GM12891 (cell line): Measurements from ENCODE around the gene TBC1D22A.

Source experiments
- PAX5 ChIP-seq: IDR thresholded peaks from 2 replicates; pipeline ENCODE4 v1.6.1; 2011; ENCODE audit warnings: low read length, moderate library complexity, mild to moderate bottlenecking; ENCODE audit not compliant: insufficient read depth, severe bottlenecking
- POLR2A ChIP-seq: IDR thresholded peaks from 2 replicates; pipeline ENCODE4 v1.6.1; 2011; ENCODE audit warnings: low read depth, low read length, control low read depth
- POLR2AphosphoS5 ChIP-seq: IDR thresholded peaks from 2 replicates; pipeline ENCODE4 v1.6.1; 2011; ENCODE audit warnings: low read depth, low read length, control low read depth
- POU2F2 ChIP-seq: IDR thresholded peaks from 2 replicates; pipeline ENCODE4 v1.6.1; 2011; ENCODE audit warnings: low read depth, mild to moderate bottlenecking, control low read depth, low read length, moderate library complexity
- TAF1 ChIP-seq: IDR thresholded peaks from 2 replicates; pipeline ENCODE4 v1.6.1; 2011; ENCODE audit warnings: low read depth, low read length, control low read depth

GRCh38 chr22:47221840-47222615, 459.6 kb downstream of the TBC1D22A start:
- no peak for TF ChIP-seq POLR2AphosphoS5
- TF ChIP-seq POLR2A: no peak
- no peak for TF ChIP-seq PAX5
- no peak for TF ChIP-seq TAF1
- TF ChIP-seq POU2F2: no peak
